Dermis lymphatic vessel endothelial cell (primary cell): ENCODE results near the gene TM2D3. TPM values are rescaled to one million over a fixed set of nuclear protein-coding genes. Genes with fewer than 3 reads are reported as not detected.

Experiments used
- total RNA-seq: library from RNA; depleted of rRNA; stranded (reverse); fragments of >200 nt; gene quantifications from 2 replicates; pipeline ENCODE4 v1.2.1, GENCODE V29; 2014

The TM2D3 gene, protein sequence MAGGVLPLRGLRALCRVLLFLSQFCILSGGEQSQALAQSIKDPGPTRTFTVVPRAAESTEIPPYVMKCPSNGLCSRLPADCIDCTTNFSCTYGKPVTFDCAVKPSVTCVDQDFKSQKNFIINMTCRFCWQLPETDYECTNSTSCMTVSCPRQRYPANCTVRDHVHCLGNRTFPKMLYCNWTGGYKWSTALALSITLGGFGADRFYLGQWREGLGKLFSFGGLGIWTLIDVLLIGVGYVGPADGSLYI
- total RNA-seq: 53.9 and 104 TPM in 2 replicates

DNA sequence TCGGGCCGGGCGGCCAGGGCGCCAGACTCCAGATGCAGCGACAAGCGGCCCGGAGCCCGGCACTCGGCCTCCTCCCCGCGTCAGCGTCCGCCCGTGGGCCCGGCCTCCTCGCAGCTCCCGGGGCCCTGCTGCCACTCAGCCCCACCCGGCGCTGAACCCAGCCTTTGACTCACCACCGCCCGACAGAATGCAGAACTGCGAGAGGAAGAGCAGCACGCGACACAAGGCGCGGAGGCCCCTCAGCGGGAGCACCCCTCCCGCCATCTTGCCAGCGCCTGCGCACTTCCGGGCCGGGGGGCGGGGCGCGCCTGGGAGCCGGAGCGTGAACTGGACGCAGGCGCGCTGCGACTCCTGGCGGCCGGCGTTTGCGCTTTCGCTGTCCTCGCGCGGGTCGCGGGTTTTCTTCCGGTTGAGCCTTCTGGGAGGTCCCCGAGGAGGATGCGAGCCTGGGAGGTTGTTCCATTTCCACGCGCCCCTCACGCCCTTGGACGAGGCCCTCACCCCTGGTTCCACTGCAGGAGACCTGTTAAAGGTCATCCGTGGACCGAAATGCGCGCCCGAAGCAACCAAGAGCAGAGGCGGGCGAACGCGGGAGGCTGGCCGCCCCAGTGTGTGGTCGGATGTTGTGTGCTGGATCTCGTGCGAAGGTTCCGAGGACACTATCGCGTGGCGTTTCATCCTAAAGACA is at the start of gene TM2D3:
Gene TM2D3 (minus strand): TSS at position 284 of the 688 bp plus-strand sequence. CDS start 20 bp downstream, at position 264.

Other genes starting within 250 kb of the TM2D3 start
- 34.4 and 37.1 TPM in 2 replicates for gene PCSK6, start 162.7 kb downstream of the TM2D3 start, total RNA-seq
- 9.9 and 15.0 TPM in 2 replicates for gene TARS3, start 72.1 kb upstream of the TM2D3 start, total RNA-seq
- not detected in 2 replicates for gene OR4F6, start 151.1 kb upstream of the TM2D3 start, total RNA-seq
- not detected in 2 replicates for gene OR4F15, start 159.8 kb upstream of the TM2D3 start, total RNA-seq